Tongue (tissue), 2 donors: ENCODE data around the gene OR10P1. TPM values are rescaled to one million over a fixed set of nuclear protein-coding genes. Genes with fewer than 3 reads are reported as not detected.

Source experiments
- DNase-seq: peaks from one replicate; pipeline ENCODE4 v3.0.0-alpha.2; 2015
- total RNA-seq: library from RNA; depleted of rRNA; stranded (reverse); fragments of >200 nt; gene quantifications from one replicate; pipeline ENCODE4 v1.2.3, GENCODE V29; 2014

Gene OR10P1
- total RNA-seq, 1 donor from 2014 or later: not detected

- DNase-seq: no peak
These were observed 15.7 kb downstream of the OR10P1 start for GRCh38 chr12:55652352-55652751.

GRCh38 chr12:55653031-55653430, 16.3 kb downstream of the OR10P1 start:
- DNase-seq: no peak

GRCh38 chr12:55654511-55655214, 18.0 kb downstream of the OR10P1 start:
- DNase-seq: peak; percentile 56

GRCh38 chr12:55657212-55657611, 20.5 kb downstream of the OR10P1 start:
- no peak for DNase-seq

GRCh38 chr12:55658212-55658611, 21.5 kb downstream of the OR10P1 start:
- DNase-seq: no peak

GRCh38 chr12:55658635-55659391, 22.1 kb downstream of the OR10P1 start:
- DNase-seq: no peak

GRCh38 chr12:55659486-55660385, 23.0 kb downstream of the OR10P1 start:
- peak; percentile 51 for DNase-seq

GRCh38 chr12:55663391-55663790, 26.7 kb downstream of the OR10P1 start:
- no peak for DNase-seq

- no peak for DNase-seq
These were observed 28.1 kb downstream of the OR10P1 start for GRCh38 chr12:55664826-55665225.

GRCh38 chr12:55666508-55666907, 29.8 kb downstream of the OR10P1 start:
- DNase-seq: no peak

GRCh38 chr12:55670276-55670675, 33.6 kb downstream of the OR10P1 start:
- DNase-seq: no peak

- DNase-seq: no peak
These were observed 35.1 kb downstream of the OR10P1 start for GRCh38 chr12:55671746-55672145.

- DNase-seq: no peak
These were observed 36.9 kb downstream of the OR10P1 start for GRCh38 chr12:55673638-55674037.

GRCh38 chr12:55675666-55676065, 39.0 kb downstream of the OR10P1 start:
- DNase-seq: no peak

GRCh38 chr12:55676707-55677106, 40.0 kb downstream of the OR10P1 start:
- DNase-seq: no peak

GRCh38 chr12:55679691-55680090, 43.0 kb downstream of the OR10P1 start:
- DNase-seq: no peak

- peak; percentile 91 for DNase-seq
These were observed 44.7 kb downstream of the OR10P1 start for GRCh38 chr12:55681142-55682077.

GRCh38 chr12:55682087-55682796, 45.5 kb downstream of the OR10P1 start:
- no peak for DNase-seq

- DNase-seq: no peak
These were observed 47.0 kb downstream of the OR10P1 start for GRCh38 chr12:55683676-55684075.

- no peak for DNase-seq
These were observed 48.2 kb downstream of the OR10P1 start for GRCh38 chr12:55684761-55685370.
